Fibroblast of lung (primary cell): ENCODE measurements around the gene DIP2A.

ENCODE experiments used
- EZH2 ChIP-seq: IDR thresholded peaks from 2 replicates; pipeline ENCODE4 v1.5.1; 2012; ENCODE audit warnings: low read length, control low read depth, mild to moderate bottlenecking; ENCODE audit errors: missing control alignments
- TF ChIP-seq, protein P1 (sequence below), 2 donors: IDR thresholded peaks in 1 of 2; conservative IDR thresholded peaks in 1 of 2; 1 replicate in 1 of 2; 2 replicates in 1 of 2; pipeline ENCODE4 v1.5.1; 2011 to 2012; ENCODE audit warnings: low read length in 2 of 2, control low read depth in 1 of 2, inconsistent platforms in 1 of 2, low read depth in 1 of 2, mild to moderate bottlenecking in 1 of 2

- TF ChIP-seq, protein P1, sequence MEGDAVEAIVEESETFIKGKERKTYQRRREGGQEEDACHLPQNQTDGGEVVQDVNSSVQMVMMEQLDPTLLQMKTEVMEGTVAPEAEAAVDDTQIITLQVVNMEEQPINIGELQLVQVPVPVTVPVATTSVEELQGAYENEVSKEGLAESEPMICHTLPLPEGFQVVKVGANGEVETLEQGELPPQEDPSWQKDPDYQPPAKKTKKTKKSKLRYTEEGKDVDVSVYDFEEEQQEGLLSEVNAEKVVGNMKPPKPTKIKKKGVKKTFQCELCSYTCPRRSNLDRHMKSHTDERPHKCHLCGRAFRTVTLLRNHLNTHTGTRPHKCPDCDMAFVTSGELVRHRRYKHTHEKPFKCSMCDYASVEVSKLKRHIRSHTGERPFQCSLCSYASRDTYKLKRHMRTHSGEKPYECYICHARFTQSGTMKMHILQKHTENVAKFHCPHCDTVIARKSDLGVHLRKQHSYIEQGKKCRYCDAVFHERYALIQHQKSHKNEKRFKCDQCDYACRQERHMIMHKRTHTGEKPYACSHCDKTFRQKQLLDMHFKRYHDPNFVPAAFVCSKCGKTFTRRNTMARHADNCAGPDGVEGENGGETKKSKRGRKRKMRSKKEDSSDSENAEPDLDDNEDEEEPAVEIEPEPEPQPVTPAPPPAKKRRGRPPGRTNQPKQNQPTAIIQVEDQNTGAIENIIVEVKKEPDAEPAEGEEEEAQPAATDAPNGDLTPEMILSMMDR (conservative IDR thresholded peaks at IDR 0.05 in 1 of 2, IDR thresholded peaks at IDR 0.05 in 1 of 2; ENCODE audit: low read depth in 1 of 2, low read length in 2 of 2) = no peak
- TF ChIP-seq EZH2 = no peak
Observed at GRCh38 chr21:46597896-46598343, 139.2 kb downstream of the DIP2A start.
